GM23338 (cell line): Measurements from ENCODE around the gene STAC. TPM values are rescaled to one million over a fixed set of nuclear protein-coding genes. Genes with fewer than 3 reads are reported as not detected.

Experiments used
- ATAC-seq: fragments of 200-7000 bp; cut with Tn5 transposase; 3 replicates; pipeline ENCODE4 v1.9.1; 2020
- DNase-seq: peaks from one replicate; pipeline ENCODE4 v3.0.0-alpha.2; 2015; ENCODE audit warnings: low spot score
- H2AFZ ChIP-seq: fragments of 200-600 bp; sonication (generic); 2 replicates; pipeline ENCODE4 v1.8.0; 2016; ENCODE audit warnings: antibody characterized with exemption, mild to moderate bottlenecking, moderate library complexity
- H3F3A ChIP-seq: fragments of 200-600 bp; sonication (generic); replicated peaks from 2 replicates; pipeline ENCODE4 v1.8.0; 2017; ENCODE audit warnings: antibody characterized with exemption, mixed run types, low read depth
- H3K27ac ChIP-seq: fragments of 200-600 bp; sonication (generic); 2 replicates; pipeline ENCODE4 v1.6.1; 2016; ENCODE audit warnings: low read depth
- H3K27me3 ChIP-seq: fragments of 200-600 bp; sonication (generic); 2 replicates; pipeline ENCODE4 v1.8.0; 2016; ENCODE audit warnings: mild to moderate bottlenecking, mixed run types, moderate library complexity; ENCODE audit not compliant: insufficient read depth
- H3K36me3 ChIP-seq: fragments of 200-600 bp; sonication (generic); 2 replicates; pipeline ENCODE4 v1.8.0; 2016; ENCODE audit warnings: mild to moderate bottlenecking; ENCODE audit not compliant: insufficient read depth
- H3K4me1 ChIP-seq: fragments of 200-600 bp; sonication (generic); 2 replicates; pipeline ENCODE4 v1.8.0; 2016; ENCODE audit warnings: mild to moderate bottlenecking, moderate library complexity; ENCODE audit not compliant: insufficient read depth
- H3K4me2 ChIP-seq: fragments of 200-600 bp; sonication (generic); 2 replicates; pipeline ENCODE4 v1.7.1; 2017; ENCODE audit warnings: mixed run types
- H3K4me3 ChIP-seq: fragments of 200-600 bp; sonication (generic); 2 replicates; pipeline ENCODE4 v1.6.1; 2016; ENCODE audit warnings: mixed run types
- H3K79me2 ChIP-seq: fragments of 200-600 bp; sonication (generic); replicated peaks from 2 replicates; pipeline ENCODE4 v1.8.0; 2017; ENCODE audit warnings: mild to moderate bottlenecking; ENCODE audit not compliant: insufficient read depth
- H3K9me2 ChIP-seq: fragments of 200-600 bp; sonication (generic); 2 replicates; pipeline ENCODE4 v1.8.0; 2017; ENCODE audit not compliant: insufficient read depth
- H4K20me1 ChIP-seq: fragments of 200-600 bp; sonication (generic); replicated peaks from 2 replicates; pipeline ENCODE4 v1.8.0; 2017; ENCODE audit warnings: mild to moderate bottlenecking; ENCODE audit not compliant: insufficient read depth
- H3K27ac Mint-ChIP-seq: 2 replicates; pipeline ENCODE4 v1.8.0; 2020; ENCODE audit warnings: inconsistent platforms, mild to moderate bottlenecking, moderate library complexity, mixed read lengths
- H3K27me3 Mint-ChIP-seq: 3 replicates; pipeline ENCODE4 v1.8.0; 2022; ENCODE audit warnings: low read depth, mild to moderate bottlenecking, moderate library complexity, mixed read lengths, inconsistent platforms; ENCODE audit not compliant: insufficient read depth, poor library complexity
- H3K36me3 Mint-ChIP-seq: 3 replicates; pipeline ENCODE4 v1.8.0; 2021; ENCODE audit warnings: low read depth, mild to moderate bottlenecking, inconsistent platforms, moderate library complexity, mixed read lengths
- H3K4me1 Mint-ChIP-seq: 3 replicates; pipeline ENCODE4 v1.8.0; 2020; ENCODE audit warnings: mild to moderate bottlenecking, inconsistent platforms, mixed read lengths
- H3K4me3 Mint-ChIP-seq: 3 replicates; pipeline ENCODE4 v1.8.0; 2021; ENCODE audit warnings: moderate library complexity, mild to moderate bottlenecking, inconsistent platforms, mixed read lengths
- H3K9me3 Mint-ChIP-seq: 3 replicates; pipeline ENCODE4 v1.8.0; 2020; ENCODE audit warnings: moderate library complexity, mild to moderate bottlenecking, inconsistent platforms, mixed read lengths
- CREB1 ChIP-seq: fragments of 250-450 bp; sonication (Bioruptor Pico); IDR thresholded peaks from 2 replicates; pipeline ENCODE4 v1.5.0; 2020; ENCODE audit warnings: low read depth, mild to moderate bottlenecking, moderate library complexity
- ETS1 ChIP-seq: IDR thresholded peaks from 2 replicates; pipeline ENCODE4 v1.6.1; 2016; ENCODE audit warnings: antibody characterized with exemption
- EZH2 ChIP-seq: fragments of 200-600 bp; sonication (generic); IDR thresholded peaks from one replicate; pipeline ENCODE4 v1.8.0; 2017; ENCODE audit warnings: antibody characterized with exemption, mild to moderate bottlenecking, low read depth; ENCODE audit not compliant: unreplicated experiment
- EZH2phosphoT487 ChIP-seq: fragments of 200-600 bp; sonication (generic); IDR thresholded peaks from one replicate; pipeline ENCODE4 v1.8.1; 2018; ENCODE audit warnings: antibody characterized with exemption; ENCODE audit not compliant: unreplicated experiment
- JUNB ChIP-seq: IDR thresholded peaks from one replicate; pipeline ENCODE4 v1.6.1; 2016; ENCODE audit warnings: antibody characterized with exemption; ENCODE audit not compliant: unreplicated experiment
- NANOG ChIP-seq: IDR thresholded peaks from 2 replicates; pipeline ENCODE4 v1.6.1; 2016; ENCODE audit warnings: antibody characterized with exemption, borderline replicate concordance
- POLR2AphosphoS5 ChIP-seq: IDR thresholded peaks from 2 replicates; pipeline ENCODE4 v1.6.1; 2016; ENCODE audit warnings: antibody characterized with exemption, low read depth
- REST ChIP-seq: IDR thresholded peaks from one replicate; pipeline ENCODE4 v1.6.1; 2018; ENCODE audit warnings: antibody characterized with exemption; ENCODE audit not compliant: unreplicated experiment
- STAT1 ChIP-seq: IDR thresholded peaks from one replicate; pipeline ENCODE4 v1.6.1; 2016; ENCODE audit warnings: antibody characterized with exemption; ENCODE audit not compliant: unreplicated experiment
- ZNF114 ChIP-seq: fragments of 250-450 bp; sonication (Bioruptor Pico); IDR thresholded peaks from 2 replicates; pipeline ENCODE4 v1.5.0; 2020; ENCODE audit warnings: mild to moderate bottlenecking, moderate library complexity
- ZNF331 ChIP-seq: fragments of 250-450 bp; sonication (Bioruptor Pico); IDR thresholded peaks from 2 replicates; pipeline ENCODE4 v1.5.0; 2020; ENCODE audit warnings: low read depth, mild to moderate bottlenecking, moderate library complexity
- polyA plus RNA-seq: library from polyadenylated mRNA; unstranded; fragments of >200 nt; fragmentation: Nextera tagmentation; extraction: Ambion mirVana; gene quantifications from 2 replicates; pipeline ENCODE4 v1.2.1, GENCODE V29; 2016
- total RNA-seq: library from RNA; depleted of rRNA; stranded (reverse); fragments of >200 nt; shearing (Covaris generic); gene quantifications from 2 replicates; pipeline ENCODE4 v1.2.3, GENCODE V29; 2014
- TF ChIP-seq, protein P1 (sequence below): fragments of 250-450 bp; sonication (Bioruptor Pico); IDR thresholded peaks from 2 replicates; pipeline ENCODE4 v1.5.0; 2020; ENCODE audit warnings: mild to moderate bottlenecking, moderate library complexity
- TF ChIP-seq, protein P2 (sequence below), 2 experiments: fragments of 200-600 bp in 1 of 2; sonication (generic) in 1 of 2; conservative IDR thresholded peaks; 2 replicates each; pipeline versions ENCODE4 v1.5.1 to v1.6.1; 2016 to 2017; ENCODE audit warnings: antibody characterized with exemption in 2 of 2, low read depth in 2 of 2, mild to moderate bottlenecking in 2 of 2, moderate library complexity in 1 of 2

The STAC gene
- total and polyA plus RNA-seq, 2 experiments from 2014 or later: 5.6 to 22.9 TPM

GRCh38 chr3:36560685-36561084, 180.4 kb downstream of the STAC start:
- no peaks in the 10 kb centered on the region for H4K20me1 ChIP-seq
- no peaks in the 10 kb centered on the region for H3K36me3 ChIP-seq
- Mint-ChIP-seq H3K36me3 (no peaks in the 10 kb centered on the region), H3K27ac (no peak overlapping the region), H3K9me3 (no peaks in the 10 kb centered on the region), H3K4me3 (no peak overlapping the region), H3K4me1 (no peaks in the 10 kb centered on the region), H3K27me3 (peaks cover 4% of the 10 kb centered on the region)
- no peak for DNase-seq
- no peak overlapping the region for H3K4me2 ChIP-seq
- TF ChIP-seq, protein P1, sequence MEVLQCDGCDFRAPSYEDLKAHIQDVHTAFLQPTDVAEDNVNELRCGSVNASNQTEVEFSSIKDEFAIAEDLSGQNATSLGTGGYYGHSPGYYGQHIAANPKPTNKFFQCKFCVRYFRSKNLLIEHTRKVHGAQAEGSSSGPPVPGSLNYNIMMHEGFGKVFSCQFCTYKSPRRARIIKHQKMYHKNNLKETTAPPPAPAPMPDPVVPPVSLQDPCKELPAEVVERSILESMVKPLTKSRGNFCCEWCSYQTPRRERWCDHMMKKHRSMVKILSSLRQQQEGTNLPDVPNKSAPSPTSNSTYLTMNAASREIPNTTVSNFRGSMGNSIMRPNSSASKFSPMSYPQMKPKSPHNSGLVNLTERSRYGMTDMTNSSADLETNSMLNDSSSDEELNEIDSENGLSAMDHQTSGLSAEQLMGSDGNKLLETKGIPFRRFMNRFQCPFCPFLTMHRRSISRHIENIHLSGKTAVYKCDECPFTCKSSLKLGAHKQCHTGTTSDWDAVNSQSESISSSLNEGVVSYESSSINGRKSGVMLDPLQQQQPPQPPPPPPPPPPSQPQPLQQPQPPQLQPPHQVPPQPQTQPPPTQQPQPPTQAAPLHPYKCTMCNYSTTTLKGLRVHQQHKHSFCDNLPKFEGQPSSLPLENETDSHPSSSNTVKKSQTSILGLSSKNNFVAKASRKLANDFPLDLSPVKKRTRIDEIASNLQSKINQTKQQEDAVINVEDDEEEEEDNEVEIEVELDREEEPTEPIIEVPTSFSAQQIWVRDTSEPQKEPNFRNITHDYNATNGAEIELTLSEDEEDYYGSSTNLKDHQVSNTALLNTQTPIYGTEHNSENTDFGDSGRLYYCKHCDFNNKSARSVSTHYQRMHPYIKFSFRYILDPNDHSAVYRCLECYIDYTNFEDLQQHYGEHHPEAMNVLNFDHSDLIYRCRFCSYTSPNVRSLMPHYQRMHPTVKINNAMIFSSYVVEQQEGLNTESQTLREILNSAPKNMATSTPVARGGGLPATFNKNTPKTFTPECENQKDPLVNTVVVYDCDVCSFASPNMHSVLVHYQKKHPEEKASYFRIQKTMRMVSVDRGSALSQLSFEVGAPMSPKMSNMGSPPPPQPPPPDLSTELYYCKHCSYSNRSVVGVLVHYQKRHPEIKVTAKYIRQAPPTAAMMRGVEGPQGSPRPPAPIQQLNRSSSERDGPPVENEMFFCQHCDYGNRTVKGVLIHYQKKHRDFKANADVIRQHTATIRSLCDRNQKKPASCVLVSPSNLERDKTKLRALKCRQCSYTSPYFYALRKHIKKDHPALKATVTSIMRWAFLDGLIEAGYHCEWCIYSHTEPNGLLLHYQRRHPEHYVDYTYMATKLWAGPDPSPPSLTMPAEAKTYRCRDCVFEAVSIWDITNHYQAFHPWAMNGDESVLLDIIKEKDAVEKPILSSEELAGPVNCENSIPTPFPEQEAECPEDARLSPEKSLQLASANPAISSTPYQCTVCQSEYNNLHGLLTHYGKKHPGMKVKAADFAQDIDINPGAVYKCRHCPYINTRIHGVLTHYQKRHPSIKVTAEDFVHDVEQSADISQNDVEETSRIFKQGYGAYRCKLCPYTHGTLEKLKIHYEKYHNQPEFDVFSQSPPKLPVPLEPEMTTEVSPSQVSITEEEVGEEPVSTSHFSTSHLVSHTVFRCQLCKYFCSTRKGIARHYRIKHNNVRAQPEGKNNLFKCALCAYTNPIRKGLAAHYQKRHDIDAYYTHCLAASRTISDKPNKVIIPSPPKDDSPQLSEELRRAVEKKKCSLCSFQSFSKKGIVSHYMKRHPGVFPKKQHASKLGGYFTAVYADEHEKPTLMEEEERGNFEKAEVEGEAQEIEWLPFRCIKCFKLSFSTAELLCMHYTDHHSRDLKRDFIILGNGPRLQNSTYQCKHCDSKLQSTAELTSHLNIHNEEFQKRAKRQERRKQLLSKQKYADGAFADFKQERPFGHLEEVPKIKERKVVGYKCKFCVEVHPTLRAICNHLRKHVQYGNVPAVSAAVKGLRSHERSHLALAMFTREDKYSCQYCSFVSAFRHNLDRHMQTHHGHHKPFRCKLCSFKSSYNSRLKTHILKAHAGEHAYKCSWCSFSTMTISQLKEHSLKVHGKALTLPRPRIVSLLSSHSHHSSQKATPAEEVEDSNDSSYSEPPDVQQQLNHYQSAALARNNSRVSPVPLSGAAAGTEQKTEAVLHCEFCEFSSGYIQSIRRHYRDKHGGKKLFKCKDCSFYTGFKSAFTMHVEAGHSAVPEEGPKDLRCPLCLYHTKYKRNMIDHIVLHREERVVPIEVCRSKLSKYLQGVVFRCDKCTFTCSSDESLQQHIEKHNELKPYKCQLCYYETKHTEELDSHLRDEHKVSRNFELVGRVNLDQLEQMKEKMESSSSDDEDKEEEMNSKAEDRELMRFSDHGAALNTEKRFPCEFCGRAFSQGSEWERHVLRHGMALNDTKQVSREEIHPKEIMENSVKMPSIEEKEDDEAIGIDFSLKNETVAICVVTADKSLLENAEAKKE (CRISPR knock-in tag): no peak
- no peak for TF ChIP-seq STAT1
- TF ChIP-seq ETS1: no peak
- no peak for TF ChIP-seq ZNF114
- TF ChIP-seq CREB1 (CRISPR knock-in tag): no peak
- TF ChIP-seq EZH2: no peak
- no peak for TF ChIP-seq REST
- TF ChIP-seq EZH2phosphoT487: no peak
- TF ChIP-seq JUNB: no peak
- TF ChIP-seq POLR2AphosphoS5: no peak
- TF ChIP-seq, protein P2, sequence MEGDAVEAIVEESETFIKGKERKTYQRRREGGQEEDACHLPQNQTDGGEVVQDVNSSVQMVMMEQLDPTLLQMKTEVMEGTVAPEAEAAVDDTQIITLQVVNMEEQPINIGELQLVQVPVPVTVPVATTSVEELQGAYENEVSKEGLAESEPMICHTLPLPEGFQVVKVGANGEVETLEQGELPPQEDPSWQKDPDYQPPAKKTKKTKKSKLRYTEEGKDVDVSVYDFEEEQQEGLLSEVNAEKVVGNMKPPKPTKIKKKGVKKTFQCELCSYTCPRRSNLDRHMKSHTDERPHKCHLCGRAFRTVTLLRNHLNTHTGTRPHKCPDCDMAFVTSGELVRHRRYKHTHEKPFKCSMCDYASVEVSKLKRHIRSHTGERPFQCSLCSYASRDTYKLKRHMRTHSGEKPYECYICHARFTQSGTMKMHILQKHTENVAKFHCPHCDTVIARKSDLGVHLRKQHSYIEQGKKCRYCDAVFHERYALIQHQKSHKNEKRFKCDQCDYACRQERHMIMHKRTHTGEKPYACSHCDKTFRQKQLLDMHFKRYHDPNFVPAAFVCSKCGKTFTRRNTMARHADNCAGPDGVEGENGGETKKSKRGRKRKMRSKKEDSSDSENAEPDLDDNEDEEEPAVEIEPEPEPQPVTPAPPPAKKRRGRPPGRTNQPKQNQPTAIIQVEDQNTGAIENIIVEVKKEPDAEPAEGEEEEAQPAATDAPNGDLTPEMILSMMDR (conservative IDR thresholded peaks at IDR 0.05; ENCODE audit: low read depth in 2 of 2): no peak
- TF ChIP-seq NANOG: no peak
- no peak for TF ChIP-seq ZNF331 (CRISPR knock-in tag)
- H3K4me3 ChIP-seq: no peak overlapping the region
- no peak overlapping the region for H3K27ac ChIP-seq
- no peak overlapping the region for H2AFZ ChIP-seq
- no peaks in the 10 kb centered on the region for H3K79me2 ChIP-seq
- no peak for ATAC-seq
- no peaks in the 10 kb centered on the region for H3F3A ChIP-seq
- H3K9me2 ChIP-seq: no peaks in the 10 kb centered on the region
- H3K4me1 ChIP-seq: no peaks in the 10 kb centered on the region
- no peaks in the 10 kb centered on the region for H3K27me3 ChIP-seq
